Activated CD4-positive, alpha-beta memory T cell treated with anti-CD3 and anti-CD28 coated beads for 36 hours (primary cell): Measurements from ENCODE around the gene U2AF1L4. TPM values are rescaled to one million over a fixed set of nuclear protein-coding genes. Genes with fewer than 3 reads are reported as not detected.

Experiments used
- CTCF ChIA-PET: fragments of 350-600 bp; sonication (Branson Sonifier 250); formaldehyde crosslinking; loops from one replicate; lab custom pipeline; 2021; ENCODE audit warnings: antibody characterized with exemption, inconsistent platforms; lab: Charles Lee
- POLR2A ChIA-PET: fragments of 350-600 bp; sonication (Branson Sonifier 250); formaldehyde crosslinking; loops from one replicate; lab custom pipeline; 2021; ENCODE audit warnings: antibody characterized with exemption; lab: Charles Lee
- DNase-seq: peaks from one replicate; pipeline ENCODE4 v3.0.0-alpha.2; 2020
- H3K27ac Mint-ChIP-seq: one replicate; pipeline ENCODE4 v1.8.0; 2021; ENCODE audit warnings: mixed read lengths
- H3K27me3 Mint-ChIP-seq: one replicate; pipeline ENCODE4 v1.8.0; 2021; ENCODE audit warnings: mixed read lengths
- H3K36me3 Mint-ChIP-seq: one replicate; pipeline ENCODE4 v1.8.0; 2021; ENCODE audit warnings: mixed read lengths
- H3K4me1 Mint-ChIP-seq: one replicate; pipeline ENCODE4 v1.8.0; 2021; ENCODE audit warnings: low read depth, mixed read lengths
- H3K4me3 Mint-ChIP-seq: one replicate; pipeline ENCODE4 v1.8.0; 2021; ENCODE audit warnings: mild to moderate bottlenecking, mixed read lengths
- H3K9me3 Mint-ChIP-seq: one replicate; pipeline ENCODE4 v1.8.0; 2021; ENCODE audit warnings: mixed read lengths
- intact Hi-C: fragments of 100-400 bp; cut with micrococcal nuclease; formaldehyde crosslinking; loops from one replicate; pipeline ENCODE4 v1.15.1; 2023
- total RNA-seq, 2 experiments: library from RNA; stranded (reverse); gene quantifications; one replicate each; pipeline ENCODE4 v1.2.3, GENCODE V29; 2021

The U2AF1L4 gene
- 10 to 100 TPM; 34.6 to 37.8 TPM for total RNA-seq

GRCh38 chr19:35745328-35746086 is at the start of gene U2AF1L4, which contains the start of gene PSENEN:
Gene U2AF1L4, minus strand, starts transcription at chr19:35745418. Its CDS starts 27 bp downstream, at chr19:35745391.
Gene PSENEN, plus strand, starts transcription at chr19:35745651. Its CDS starts 280 bp downstream, at chr19:35745931.
- Mint-ChIP-seq H3K27ac (peak within 1 kb of the TSS; percentile 98), H3K9me3 (no peaks in the 10 kb centered on the region), H3K27me3 (no peaks in the 10 kb centered on the region), H3K4me3 (peak within 1 kb of the TSS; percentile 93), H3K4me1 (peaks cover 51% of the 10 kb centered on the region), H3K36me3 (peaks cover 21% of the 10 kb centered on the region)
- peak; percentile 98 for DNase-seq
- POLR2A ChIA-PET: interaction anchor here (3.5 to 4.3 kb wide), 2 partner anchors 27 to 33 kb away, joined by 13 to 45 read pairs; partner anchors contain the start of gene KMT2B
- CTCF ChIA-PET: interaction anchor here (0.9 to 1.5 kb wide), 3 partner anchors 51 to 187 kb away, joined by 3 to 10 read pairs (median 7); no protein-coding TSS in a partner anchor
- intact Hi-C loops: loop anchor here (1.0 to 10.0 kb wide), 8 partner anchors 29 to 469 kb away; partner anchors contain the start of genes ARHGAP33, COX6B1, ETV2 and NFKBID

- Mint-ChIP-seq H3K36me3 (no peaks in the 10 kb centered on the region), H3K27me3 (peaks cover 23% of the 10 kb centered on the region), H3K4me3 (no peak overlapping the region), H3K4me1 (no peaks in the 10 kb centered on the region), H3K27ac (no peak overlapping the region), H3K9me3 (no peaks in the 10 kb centered on the region)
- CTCF ChIA-PET: no interaction called here
- POLR2A ChIA-PET: no interaction called here
- no peak for DNase-seq
- intact Hi-C loops: no loop called here
Measured at GRCh38 chr19:35793381-35794165, 48.4 kb upstream of the U2AF1L4 start.

GRCh38 chr19:35792888-35793287 is 47.7 kb upstream of the U2AF1L4 start:
- intact Hi-C loops: no loop called here
- Mint-ChIP-seq H3K27me3 (peaks cover 20% of the 10 kb centered on the region), H3K27ac (no peak overlapping the region), H3K36me3 (no peaks in the 10 kb centered on the region), H3K4me1 (no peaks in the 10 kb centered on the region), H3K4me3 (no peak overlapping the region), H3K9me3 (no peaks in the 10 kb centered on the region)
- ChIA-PET CTCF (no interaction called here), POLR2A (no interaction called here)
- no peak for DNase-seq

- no peak for DNase-seq
- intact Hi-C loops: no loop called here
- POLR2A ChIA-PET: no interaction called here
- Mint-ChIP-seq H3K9me3 (no peaks in the 10 kb centered on the region), H3K27ac (no peak overlapping the region), H3K27me3 (peaks cover 15% of the 10 kb centered on the region), H3K36me3 (no peaks in the 10 kb centered on the region), H3K4me3 (no peak overlapping the region), H3K4me1 (no peaks in the 10 kb centered on the region)
- CTCF ChIA-PET: no interaction called here
Measured at GRCh38 chr19:35792312-35792711, 47.1 kb upstream of the U2AF1L4 start.

- H3K27ac Mint-ChIP-seq: no peak overlapping the region
- no peak overlapping the region for H3K4me3 Mint-ChIP-seq
- ChIA-PET POLR2A (no interaction called here), CTCF (no interaction called here)
- intact Hi-C loops: no loop called here
- H3K36me3 Mint-ChIP-seq: no peaks in the 10 kb centered on the region
- H3K27me3 Mint-ChIP-seq: peaks cover 11% of the 10 kb centered on the region
- H3K9me3 Mint-ChIP-seq: no peaks in the 10 kb centered on the region
- no peaks in the 10 kb centered on the region for H3K4me1 Mint-ChIP-seq
- DNase-seq: no peak
Measured at GRCh38 chr19:35791814-35792279, 46.6 kb upstream of the U2AF1L4 start.

- intact Hi-C loops: no loop called here
- peaks cover 5% of the 10 kb centered on the region for H3K27me3 Mint-ChIP-seq
- CTCF ChIA-PET: no interaction called here
- POLR2A ChIA-PET: no interaction called here
- H3K27ac Mint-ChIP-seq: no peak overlapping the region
- no peaks in the 10 kb centered on the region for H3K4me1 Mint-ChIP-seq
- peak; percentile 36 for DNase-seq
- no peaks in the 10 kb centered on the region for H3K36me3 Mint-ChIP-seq
- no peaks in the 10 kb centered on the region for H3K9me3 Mint-ChIP-seq
- no peak overlapping the region for H3K4me3 Mint-ChIP-seq
Measured at GRCh38 chr19:35790981-35791813, 46.0 kb upstream of the U2AF1L4 start.

GRCh38 chr19:35789978-35790944 is 45.0 kb upstream of the U2AF1L4 start:
- no peak for DNase-seq
- ChIA-PET POLR2A (interaction anchor here (0.5 to 0.6 kb wide), 2 partner anchors 14 to 28 kb away, joined by 3 to 4 read pairs; no protein-coding TSS in a partner anchor), CTCF (no interaction called here)
- Mint-ChIP-seq H3K9me3 (no peaks in the 10 kb centered on the region), H3K27me3 (no peaks in the 10 kb centered on the region), H3K4me1 (no peaks in the 10 kb centered on the region), H3K4me3 (no peak overlapping the region), H3K36me3 (no peaks in the 10 kb centered on the region), H3K27ac (no peak overlapping the region)
- intact Hi-C loops: no loop called here

- no peak overlapping the region for H3K4me3 Mint-ChIP-seq
- ChIA-PET CTCF (interaction anchor here (0.6 kb wide), 1 partner anchor 23 kb away, joined by 3 read pairs; the partner anchor contains the start of gene PRODH2), POLR2A (no interaction called here)
- no peaks in the 10 kb centered on the region for H3K9me3 Mint-ChIP-seq
- H3K27ac Mint-ChIP-seq: no peak overlapping the region
- no peaks in the 10 kb centered on the region for H3K36me3 Mint-ChIP-seq
- H3K27me3 Mint-ChIP-seq: no peaks in the 10 kb centered on the region
- no peak for DNase-seq
- no peaks in the 10 kb centered on the region for H3K4me1 Mint-ChIP-seq
- intact Hi-C loops: no loop called here
Measured at GRCh38 chr19:35789195-35789977, 44.2 kb upstream of the U2AF1L4 start.

- Mint-ChIP-seq H3K27ac (no peak overlapping the region), H3K4me3 (no peak overlapping the region), H3K27me3 (no peaks in the 10 kb centered on the region), H3K4me1 (no peaks in the 10 kb centered on the region), H3K9me3 (no peaks in the 10 kb centered on the region), H3K36me3 (no peaks in the 10 kb centered on the region)
- DNase-seq: no peak
- intact Hi-C loops: no loop called here
- CTCF ChIA-PET: no interaction called here
- POLR2A ChIA-PET: no interaction called here
Measured at GRCh38 chr19:35788205-35788960, 43.2 kb upstream of the U2AF1L4 start.
